Measurements from ENCODE around the gene FBXO5. TPM values are rescaled to one million over a fixed set of nuclear protein-coding genes. Genes with fewer than 3 reads are reported as not detected.

FBXO5 gene
- total and polyA plus RNA-seq, 9 of the 15 experiments (the other 6 are each of a cell fraction or from before 2014, with no cell fraction given), result 17.8 to 89.3 (median 62.9) TPM

DNA sequence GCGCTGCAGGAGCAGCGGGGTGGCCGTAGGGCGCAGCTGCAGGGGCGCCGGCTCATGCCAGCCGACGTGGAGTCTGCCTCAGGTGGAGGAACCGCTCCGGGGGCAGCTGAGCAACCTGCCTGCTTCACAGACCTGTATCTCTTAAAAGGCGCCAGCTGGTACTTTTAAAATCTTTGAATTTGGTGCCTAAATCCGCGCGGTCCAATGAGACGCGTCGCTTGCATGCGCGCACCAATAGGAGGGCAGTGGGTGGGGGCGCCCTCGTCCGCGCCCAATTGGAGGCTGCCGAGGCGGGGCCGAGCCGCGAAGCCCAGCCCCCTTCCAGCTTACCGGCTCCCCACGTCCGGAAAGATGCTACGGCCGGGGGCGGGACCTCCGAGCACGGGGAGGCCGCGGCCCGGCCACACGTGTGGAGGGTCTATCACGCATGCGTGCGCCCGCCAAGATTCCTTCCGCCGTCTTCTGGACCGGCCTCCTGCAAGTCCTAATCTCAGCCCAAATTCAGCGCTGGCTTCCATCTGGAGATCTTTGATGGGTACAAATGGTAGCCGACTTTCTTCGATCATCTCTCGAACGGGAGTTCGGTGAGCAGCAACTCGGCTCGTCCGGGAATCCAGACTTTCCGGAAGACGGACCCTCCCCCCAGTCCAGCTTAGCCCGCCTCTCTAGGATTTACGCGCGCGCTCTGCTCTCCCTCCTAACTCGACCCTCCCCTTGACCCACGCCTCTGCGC is at the start of gene FBXO5 (continued):
- TF ChIP-seq MXI1 (IDR thresholded peaks at IDR 0.05; ENCODE audit: low read depth, low read length) (0 out of 2 replicates have a peak, but pooled peaks have one; percentile 58), ZNF3 (CRISPR knock-in tag; IDR thresholded peaks at IDR 0.05) (no peak), LARP7 (IDR thresholded peaks at IDR 0.05) (no peak), PHF20 (IDR thresholded peaks at IDR 0.05; ENCODE audit: partially characterized antibody) (peak; percentile 40), ZNF174 (CRISPR knock-in tag; IDR thresholded peaks at IDR 0.05) (no peak), STAT5A (IDR thresholded peaks at IDR 0.05; ENCODE audit: borderline replicate concordance, low read length) (no peak), POLR3A (IDR thresholded peaks at IDR 0.05; ENCODE audit: borderline replicate concordance, extremely low read depth, insufficient read depth, insufficient read length) (no peak), COPS2 (conservative IDR thresholded peaks at IDR 0.05) (no peak), MIER1 (IDR thresholded peaks at IDR 0.05; ENCODE audit: low read depth) (no peak), ZNF668 (CRISPR knock-in tag; IDR thresholded peaks at IDR 0.05) (no peak), ELF1 (tag; IDR thresholded peaks at IDR 0.05) (no peak; the same call in 1 of the 2 replicates), FOXA1 (IDR thresholded peaks at IDR 0.05; ENCODE audit: borderline replicate concordance) (no peak), BMI1 (IDR thresholded peaks at IDR 0.05; ENCODE audit: low read length) (no peak), EZH2 (IDR thresholded peaks at IDR 0.05; ENCODE audit: borderline replicate concordance, low read depth, low read length) (no peak), ARNT (IDR thresholded peaks at IDR 0.05) (no peak)
- TF ChIP-seq, protein P1, sequence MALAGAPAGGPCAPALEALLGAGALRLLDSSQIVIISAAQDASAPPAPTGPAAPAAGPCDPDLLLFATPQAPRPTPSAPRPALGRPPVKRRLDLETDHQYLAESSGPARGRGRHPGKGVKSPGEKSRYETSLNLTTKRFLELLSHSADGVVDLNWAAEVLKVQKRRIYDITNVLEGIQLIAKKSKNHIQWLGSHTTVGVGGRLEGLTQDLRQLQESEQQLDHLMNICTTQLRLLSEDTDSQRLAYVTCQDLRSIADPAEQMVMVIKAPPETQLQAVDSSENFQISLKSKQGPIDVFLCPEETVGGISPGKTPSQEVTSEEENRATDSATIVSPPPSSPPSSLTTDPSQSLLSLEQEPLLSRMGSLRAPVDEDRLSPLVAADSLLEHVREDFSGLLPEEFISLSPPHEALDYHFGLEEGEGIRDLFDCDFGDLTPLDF (CRISPR knock-in tag; IDR thresholded peaks at IDR 0.05), result peak; percentile 35
- TF ChIP-seq, protein P2, sequence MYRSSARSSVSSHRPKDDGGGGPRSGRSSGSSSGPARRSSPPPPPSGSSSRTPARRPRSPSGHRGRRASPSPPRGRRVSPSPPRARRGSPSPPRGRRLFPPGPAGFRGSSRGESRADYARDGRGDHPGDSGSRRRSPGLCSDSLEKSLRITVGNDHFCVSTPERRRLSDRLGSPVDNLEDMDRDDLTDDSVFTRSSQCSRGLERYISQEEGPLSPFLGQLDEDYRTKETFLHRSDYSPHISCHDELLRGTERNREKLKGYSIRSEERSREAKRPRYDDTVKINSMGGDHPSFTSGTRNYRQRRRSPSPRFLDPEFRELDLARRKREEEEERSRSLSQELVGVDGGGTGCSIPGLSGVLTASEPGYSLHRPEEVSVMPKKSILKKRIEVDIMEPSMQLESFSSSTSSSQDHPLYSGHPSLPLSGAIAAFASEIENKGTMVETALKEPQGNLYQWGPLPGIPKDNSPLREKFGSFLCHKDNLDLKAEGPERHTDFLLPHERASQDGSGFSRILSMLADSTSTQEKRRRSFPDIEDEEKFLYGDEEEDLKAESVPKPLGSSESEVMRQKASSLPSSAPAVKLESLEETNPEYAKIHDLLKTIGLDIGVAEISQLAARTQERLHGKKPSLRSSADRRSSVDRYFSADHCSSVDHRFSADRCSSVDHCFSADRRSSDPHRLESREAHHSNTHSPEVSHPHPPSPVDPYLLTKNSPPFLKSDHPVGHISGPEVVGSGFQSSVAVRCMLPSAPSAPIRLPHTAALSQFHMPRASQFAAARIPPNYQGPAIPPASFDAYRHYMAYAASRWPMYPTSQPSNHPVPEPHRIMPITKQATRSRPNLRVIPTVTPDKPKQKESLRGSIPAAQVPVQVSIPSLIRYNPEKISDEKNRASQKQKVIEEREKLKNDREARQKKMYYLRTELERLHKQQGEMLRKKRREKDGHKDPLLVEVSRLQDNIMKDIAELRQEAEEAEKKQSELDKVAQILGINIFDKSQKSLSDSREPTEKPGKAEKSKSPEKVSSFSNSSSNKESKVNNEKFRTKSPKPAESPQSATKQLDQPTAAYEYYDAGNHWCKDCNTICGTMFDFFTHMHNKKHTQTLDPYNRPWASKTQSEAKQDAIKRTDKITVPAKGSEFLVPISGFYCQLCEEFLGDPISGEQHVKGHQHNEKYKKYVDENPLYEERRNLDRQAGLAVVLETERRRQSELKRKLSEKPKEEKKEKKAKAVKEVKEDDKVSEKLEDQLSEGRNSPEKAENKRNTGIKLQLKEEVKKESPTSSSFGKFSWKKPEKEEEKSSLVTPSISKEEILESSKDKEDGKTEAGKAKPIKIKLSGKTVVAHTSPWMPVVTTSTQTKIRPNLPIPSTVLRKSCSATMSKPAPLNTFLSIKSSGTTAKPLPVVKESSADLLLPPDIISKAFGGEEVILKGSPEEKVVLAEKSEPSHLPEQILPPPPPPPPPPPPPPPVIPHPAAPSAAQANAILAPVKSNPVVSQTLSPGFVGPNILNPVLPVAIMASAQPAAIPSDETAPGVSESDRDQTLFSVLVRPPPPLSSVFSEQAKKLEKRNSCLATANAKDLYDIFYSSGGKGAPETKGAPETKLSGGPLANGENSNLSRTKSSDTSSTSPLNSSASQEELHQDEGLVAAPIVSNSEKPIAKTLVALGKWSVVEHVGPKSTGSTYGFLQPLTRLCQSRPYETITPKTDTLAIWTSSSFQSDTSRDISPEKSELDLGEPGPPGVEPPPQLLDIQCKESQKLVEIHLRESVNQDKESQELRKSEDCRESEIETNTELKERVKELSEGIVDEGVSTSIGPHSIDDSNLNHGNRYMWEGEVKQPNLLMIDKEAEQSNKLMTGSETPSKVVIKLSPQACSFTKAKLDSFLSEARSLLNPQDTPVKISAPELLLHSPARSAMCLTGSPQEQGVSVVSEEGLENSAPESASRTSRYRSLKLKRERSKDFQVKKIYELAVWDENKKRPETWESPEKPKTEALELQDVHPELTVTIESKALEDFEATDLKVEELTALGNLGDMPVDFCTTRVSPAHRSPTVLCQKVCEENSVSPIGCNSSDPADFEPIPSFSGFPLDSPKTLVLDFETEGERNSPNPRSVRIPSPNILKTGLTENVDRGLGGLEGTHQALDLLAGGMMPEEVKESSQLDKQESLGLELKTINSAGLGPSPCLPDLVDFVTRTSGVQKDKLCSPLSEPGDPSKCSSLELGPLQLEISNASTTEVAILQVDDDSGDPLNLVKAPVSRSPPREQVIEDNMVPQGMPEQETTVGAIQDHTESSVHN (IDR thresholded peaks at IDR 0.05; ENCODE audit: borderline replicate concordance in 1 of 2, low read depth in 1 of 2), result no peak
- TF ChIP-seq, protein P3, sequence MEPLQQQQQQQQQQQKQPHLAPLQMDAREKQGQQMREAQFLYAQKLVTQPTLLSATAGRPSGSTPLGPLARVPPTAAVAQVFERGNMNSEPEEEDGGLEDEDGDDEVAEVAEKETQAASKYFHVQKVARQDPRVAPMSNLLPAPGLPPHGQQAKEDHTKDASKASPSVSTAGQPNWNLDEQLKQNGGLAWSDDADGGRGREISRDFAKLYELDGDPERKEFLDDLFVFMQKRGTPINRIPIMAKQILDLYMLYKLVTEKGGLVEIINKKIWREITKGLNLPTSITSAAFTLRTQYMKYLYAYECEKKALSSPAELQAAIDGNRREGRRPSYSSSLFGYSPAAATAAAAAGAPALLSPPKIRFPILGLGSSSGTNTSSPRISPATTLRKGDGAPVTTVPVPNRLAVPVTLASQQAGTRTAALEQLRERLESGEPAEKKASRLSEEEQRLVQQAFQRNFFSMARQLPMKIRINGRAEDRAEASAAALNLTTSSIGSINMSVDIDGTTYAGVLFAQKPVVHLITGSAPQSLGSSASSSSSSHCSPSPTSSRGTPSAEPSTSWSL (CRISPR knock-in tag; IDR thresholded peaks at IDR 0.05; ENCODE audit: borderline replicate concordance), result no peak
